Body of pancreas (tissue), 4 donors: ENCODE data around the gene C5orf46.

Source experiments
- CTCF ChIP-seq, 7 experiments: fragments of 450-650 bp in 4 of 7; fragments of 200-600 bp in 3 of 7; sonication (generic) in 3 of 7; IDR thresholded peaks; one replicate each; pipeline ENCODE4 v1.5.1; 2016 to 2019; ENCODE audit warnings: antibody characterized with exemption in 7 of 7
- POLR2A ChIP-seq, 3 donors: fragments of 450-650 bp; IDR thresholded peaks; one replicate each; pipeline ENCODE4 v1.6.1; 2016; ENCODE audit warnings: antibody characterized with exemption in 3 of 3, mild to moderate bottlenecking in 2 of 3

DNA sequence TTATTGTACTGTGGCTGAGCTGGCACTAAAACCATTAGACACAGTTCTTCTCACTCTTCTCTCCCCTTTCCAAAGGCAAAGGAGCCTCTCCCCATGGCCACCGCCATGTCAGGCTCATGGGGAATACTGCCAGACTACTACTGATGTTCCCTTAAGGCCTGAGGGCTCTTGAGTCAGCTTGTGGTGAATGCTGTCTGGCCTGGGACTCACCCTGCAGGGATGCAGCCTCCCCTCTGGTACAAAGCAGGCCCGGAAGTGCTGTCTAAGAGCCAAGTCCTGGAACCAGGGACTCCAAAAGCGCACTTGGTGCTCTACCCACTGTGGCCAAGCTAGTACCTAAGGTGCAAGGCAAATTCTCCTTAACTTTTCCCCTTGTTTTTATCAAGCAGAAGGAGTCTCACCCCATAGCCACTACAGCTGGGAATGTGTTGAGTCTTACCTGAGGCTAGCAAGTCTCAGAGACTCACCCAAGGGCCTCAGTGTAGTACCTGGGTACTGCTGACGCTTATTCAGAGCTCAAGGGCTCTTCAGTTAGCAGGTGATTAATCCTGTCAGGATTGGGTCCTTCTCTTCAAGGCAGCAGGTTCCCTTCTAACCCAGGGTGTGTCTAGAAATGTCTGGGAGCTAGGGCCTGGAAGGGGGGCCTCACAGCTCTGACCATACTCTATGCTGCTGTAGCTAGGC is 33.2 kb upstream of the C5orf46 start:
- TF ChIP-seq CTCF (IDR thresholded peaks at IDR 0.05) = no peak
- TF ChIP-seq POLR2A (IDR thresholded peaks at IDR 0.05) = no peak
